IMR-90 (cell line): ENCODE results near the gene AKNA. TPM values are rescaled to one million over a fixed set of nuclear protein-coding genes. Genes with fewer than 3 reads are reported as not detected.

Experiments used
- ELK1 ChIP-seq: fragments of 150-350 bp; IDR thresholded peaks from 2 replicates; pipeline ENCODE4 v1.6.1; 2016; ENCODE audit warnings: low read depth, mild to moderate bottlenecking, low read length, moderate library complexity, borderline replicate concordance
- FOS ChIP-seq: fragments of 150-350 bp; IDR thresholded peaks from 2 replicates; pipeline ENCODE4 v1.6.1; 2016; ENCODE audit warnings: low read depth, low read length
- MAFK ChIP-seq: IDR thresholded peaks from 2 replicates; pipeline ENCODE4 v1.6.1; 2012; ENCODE audit warnings: low read depth, low read length, improper control_type of control experiment
- MAZ ChIP-seq: IDR thresholded peaks from 2 replicates; pipeline ENCODE4 v1.6.1; 2012; ENCODE audit warnings: low read depth, mild to moderate bottlenecking, low read length, improper control_type of control experiment, moderate library complexity, borderline replicate concordance
- RCOR1 ChIP-seq: IDR thresholded peaks from 2 replicates; pipeline ENCODE4 v1.6.1; 2012; ENCODE audit warnings: mild to moderate bottlenecking, low read length, improper control_type of control experiment; ENCODE audit not compliant: insufficient replicate concordance
- SMC3 ChIP-seq: fragments of 150-350 bp; IDR thresholded peaks from 2 replicates; pipeline ENCODE4 v1.6.1; 2016; ENCODE audit warnings: low read depth, mild to moderate bottlenecking, antibody characterized with exemption, low read length, moderate library complexity
- polyA plus RNA-seq, 3 experiments: library from polyadenylated mRNA; depleted of rRNA; stranded (reverse); fragments of >200 nt; gene quantifications; 2 replicates each; pipeline ENCODE4 v1.2.3, GENCODE V29; 2012; ENCODE audit warnings: low replicate concordance in 1 of 3
- total RNA-seq: library from RNA; depleted of rRNA; stranded (reverse); fragments of >200 nt; gene quantifications from 2 replicates; pipeline ENCODE4 v1.2.3, GENCODE V29; 2012

Gene AKNA
- total and polyA plus RNA-seq, 2 of the 4 experiments (the other 2 are of a cell fraction): 2.7 to 7.3 TPM

- TF ChIP-seq SMC3 (no peak; the same call in 1 of the 2 replicates), MAFK (peak; percentile 1; the same call in 1 of the 2 replicates), ELK1 (no peak), MAZ (peak; percentile 41; the same call in 1 of the 2 replicates), RCOR1 (no peak), FOS (peak; percentile 65; the same call in 1 of the 2 replicates)
Measured at GRCh38 chr9:114348906-114349482, 38.8 kb downstream of the AKNA start (continued).
